SU-DHL-6 (cell line): ENCODE results near the gene CCDC169.
"Not testable (repeated sequence)": the region's sequence is repeated elsewhere in the genome, so short reads cannot be mapped to it uniquely, and the experiment has no call there.

Source experiments
- H2AFZ ChIP-seq: fragments of 200-600 bp; sonication (generic); 2 replicates; pipeline ENCODE4 v1.6.1; 2014; ENCODE audit warnings: low read depth, mild to moderate bottlenecking, moderate library complexity, mixed read lengths, antibody characterized with exemption, low read length; ENCODE audit not compliant: severe bottlenecking
- H3F3A ChIP-seq: fragments of 200-600 bp; shearing (Covaris generic); 2 replicates; pipeline ENCODE4 v1.6.0; 2016; ENCODE audit warnings: antibody characterized with exemption, mild to moderate bottlenecking; ENCODE audit not compliant: insufficient read depth
- H3K27ac ChIP-seq: fragments of 200-600 bp; sonication (generic); 2 replicates; pipeline ENCODE4 v1.5.1; 2016; ENCODE audit warnings: low read depth, mild to moderate bottlenecking, low read length, moderate library complexity, mixed read lengths
- H3K27me3 ChIP-seq: fragments of 200-600 bp; sonication (generic), shearing (Covaris generic); 2 replicates; pipeline ENCODE4 v1.6.0; 2014; ENCODE audit warnings: mild to moderate bottlenecking, low read length
- H3K36me3 ChIP-seq: fragments of 200-600 bp; sonication (generic); 2 replicates; pipeline ENCODE4 v1.6.1; 2014; ENCODE audit warnings: mild to moderate bottlenecking, low read length, mixed read lengths
- H3K4me2 ChIP-seq: fragments of 300-600, 200-600 bp; shearing (Covaris generic), sonication (generic); 2 replicates; pipeline ENCODE4 v1.6.0; 2014; ENCODE audit warnings: low read length, low read depth, mild to moderate bottlenecking; ENCODE audit not compliant: poor library complexity, severe bottlenecking
- H3K4me3 ChIP-seq: fragments of 200-600 bp; sonication (generic); 2 replicates; pipeline ENCODE4 v1.5.1; 2014; ENCODE audit warnings: antibody characterized with exemption, low read length, mild to moderate bottlenecking, mixed read lengths; ENCODE audit not compliant: insufficient read depth, poor library complexity, severe bottlenecking
- H3K79me2 ChIP-seq: fragments of 200-600 bp; sonication (generic); 2 replicates; pipeline ENCODE4 v1.6.1; 2014; ENCODE audit warnings: mild to moderate bottlenecking, low read length, moderate library complexity; ENCODE audit not compliant: insufficient read depth
- H3K9ac ChIP-seq: fragments of 200-600 bp; sonication (generic); 2 replicates; pipeline ENCODE4 v1.7.0; 2014; ENCODE audit warnings: mild to moderate bottlenecking, low read length
- H3K9me2 ChIP-seq: fragments of 200-600 bp; sonication (generic); replicated peaks from 2 replicates; pipeline ENCODE4 v1.6.1; 2014; ENCODE audit warnings: low read length; ENCODE audit not compliant: insufficient read depth
- H3K9me3 ChIP-seq: fragments of 200-600 bp; sonication (generic); 2 replicates; pipeline ENCODE4 v1.6.1; 2014; ENCODE audit warnings: low read length, mixed read lengths; ENCODE audit not compliant: insufficient read depth
- H4K20me1 ChIP-seq: fragments of 200-600 bp; sonication (generic); 2 replicates; pipeline ENCODE4 v1.6.1; 2014; ENCODE audit warnings: low read depth, mild to moderate bottlenecking, antibody characterized with exemption, low read length, moderate library complexity, mixed read lengths
- EZH2phosphoT487 ChIP-seq: fragments of 200-600 bp; sonication (generic), shearing (Covaris generic); conservative IDR thresholded peaks from 2 replicates; pipeline ENCODE4 v1.6.1; 2018; ENCODE audit warnings: mild to moderate bottlenecking, antibody characterized with exemption, low read length, moderate library complexity, mixed read lengths
- TF ChIP-seq, protein P1 (sequence below): fragments of 200-600 bp; sonication (generic); IDR thresholded peaks from one replicate; pipeline ENCODE4 v1.5.1; 2017; ENCODE audit warnings: antibody characterized with exemption, mild to moderate bottlenecking, low read length, moderate library complexity; ENCODE audit not compliant: insufficient read depth, poor library complexity, severe bottlenecking

CCDC169 gene

DNA sequence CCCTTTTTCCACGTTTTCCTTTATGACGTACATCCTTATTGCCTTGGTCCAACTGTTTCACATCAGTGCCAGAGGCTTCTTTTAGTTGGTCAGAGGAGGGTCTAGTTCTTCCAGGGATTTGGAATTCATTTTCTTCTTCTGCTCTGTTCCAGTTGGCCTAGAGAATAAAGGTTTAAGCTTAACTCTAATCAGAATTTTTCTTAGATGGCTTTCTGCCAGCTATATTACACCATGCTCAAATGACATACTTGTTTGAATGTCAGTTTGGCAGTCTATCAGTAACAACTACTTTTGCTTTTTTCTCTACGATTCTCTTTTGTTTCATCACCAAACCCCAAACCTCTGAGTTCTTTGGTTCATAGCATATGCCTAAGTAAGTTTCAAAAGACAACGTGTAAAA lies 31.7 kb upstream of the CCDC169 start:
- H3K4me2 ChIP-seq, result no peak overlapping the region
- H3K9me3 ChIP-seq, result no peaks in the 10 kb centered on the region
- H3K79me2 ChIP-seq, result no peaks in the 10 kb centered on the region
- no peaks in the 10 kb centered on the region for H3K27me3 ChIP-seq
- H3F3A ChIP-seq, result no peaks in the 10 kb centered on the region
- no peaks in the 10 kb centered on the region for H3K36me3 ChIP-seq
- H3K4me3 ChIP-seq, result no peak overlapping the region
- H2AFZ ChIP-seq, result no peak overlapping the region
- no peaks in the 10 kb centered on the region for H4K20me1 ChIP-seq
- H3K9me2 ChIP-seq, result no peaks in the 10 kb centered on the region
- TF ChIP-seq EZH2phosphoT487, result no peak
- TF ChIP-seq, protein P1, sequence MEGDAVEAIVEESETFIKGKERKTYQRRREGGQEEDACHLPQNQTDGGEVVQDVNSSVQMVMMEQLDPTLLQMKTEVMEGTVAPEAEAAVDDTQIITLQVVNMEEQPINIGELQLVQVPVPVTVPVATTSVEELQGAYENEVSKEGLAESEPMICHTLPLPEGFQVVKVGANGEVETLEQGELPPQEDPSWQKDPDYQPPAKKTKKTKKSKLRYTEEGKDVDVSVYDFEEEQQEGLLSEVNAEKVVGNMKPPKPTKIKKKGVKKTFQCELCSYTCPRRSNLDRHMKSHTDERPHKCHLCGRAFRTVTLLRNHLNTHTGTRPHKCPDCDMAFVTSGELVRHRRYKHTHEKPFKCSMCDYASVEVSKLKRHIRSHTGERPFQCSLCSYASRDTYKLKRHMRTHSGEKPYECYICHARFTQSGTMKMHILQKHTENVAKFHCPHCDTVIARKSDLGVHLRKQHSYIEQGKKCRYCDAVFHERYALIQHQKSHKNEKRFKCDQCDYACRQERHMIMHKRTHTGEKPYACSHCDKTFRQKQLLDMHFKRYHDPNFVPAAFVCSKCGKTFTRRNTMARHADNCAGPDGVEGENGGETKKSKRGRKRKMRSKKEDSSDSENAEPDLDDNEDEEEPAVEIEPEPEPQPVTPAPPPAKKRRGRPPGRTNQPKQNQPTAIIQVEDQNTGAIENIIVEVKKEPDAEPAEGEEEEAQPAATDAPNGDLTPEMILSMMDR, result no peak
- H3K27ac ChIP-seq, result no peak overlapping the region
- no peak overlapping the region for H3K9ac ChIP-seq

DNA sequence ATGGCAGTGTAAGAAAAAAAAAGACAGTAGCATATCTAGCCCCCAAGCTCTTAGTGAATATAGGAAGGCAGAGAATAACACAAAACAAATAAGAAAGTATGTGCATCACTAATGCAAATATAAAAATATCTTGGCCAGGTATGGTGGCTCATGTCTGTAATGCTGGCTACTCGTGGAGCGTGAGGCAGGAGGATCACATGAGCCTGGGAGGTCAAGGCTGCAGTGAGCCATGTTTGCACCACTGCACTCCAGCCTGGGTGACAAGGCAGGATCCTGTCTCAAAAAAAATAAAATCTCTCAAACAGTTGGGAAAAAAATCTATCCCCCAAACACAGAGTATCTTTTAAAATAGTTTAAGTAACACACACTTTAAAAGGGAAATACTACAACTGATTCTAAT lies 31.2 kb upstream of the CCDC169 start:
- Histone ChIP-seq H3K36me3 (no peaks in the 10 kb centered on the region), H3F3A (no peaks in the 10 kb centered on the region), H3K27me3 (no peaks in the 10 kb centered on the region), H3K27ac (no peak overlapping the region), H3K9me3 (no peaks in the 10 kb centered on the region), H3K9me2 (no peaks in the 10 kb centered on the region), H4K20me1 (no peaks in the 10 kb centered on the region), H3K9ac (no peak overlapping the region), H3K4me3 (no peak overlapping the region), H3K79me2 (no peaks in the 10 kb centered on the region), H2AFZ (no peak overlapping the region), H3K4me2 (no peak overlapping the region)
- no peak for TF ChIP-seq EZH2phosphoT487
- TF ChIP-seq, protein P1, result no peak

DNA sequence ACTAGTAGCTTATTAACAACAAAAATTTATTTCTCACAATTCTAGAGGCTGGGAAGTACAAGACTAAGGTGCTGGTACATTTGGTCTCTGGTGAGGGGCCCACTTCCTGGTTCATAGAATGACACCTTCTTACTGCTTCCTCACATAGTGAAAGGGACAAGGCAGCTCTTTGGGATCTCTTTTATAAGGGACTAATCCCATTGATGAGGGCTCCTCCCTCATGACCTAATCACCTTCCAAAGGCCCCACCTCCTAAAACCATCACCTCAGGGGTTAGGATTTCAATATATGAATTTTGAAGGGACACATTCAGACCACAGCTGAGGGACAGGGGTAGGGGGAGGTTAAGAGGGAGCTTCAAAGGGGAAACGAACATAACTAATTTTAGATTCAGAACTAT lies 28.3 kb upstream of the CCDC169 start:
- H3K27ac ChIP-seq, result no peak overlapping the region
- H2AFZ ChIP-seq, result no peak overlapping the region
- no peaks in the 10 kb centered on the region for H3K27me3 ChIP-seq
- H3K36me3 ChIP-seq, result no peaks in the 10 kb centered on the region
- H3K79me2 ChIP-seq, result no peaks in the 10 kb centered on the region
- no peaks in the 10 kb centered on the region for H3F3A ChIP-seq
- no peaks in the 10 kb centered on the region for H3K9me3 ChIP-seq
- no peak overlapping the region for H3K9ac ChIP-seq
- H3K4me2 ChIP-seq, result no peak overlapping the region
- H4K20me1 ChIP-seq, result no peaks in the 10 kb centered on the region
- TF ChIP-seq, protein P1, result no peak
- TF ChIP-seq EZH2phosphoT487, result no peak
- H3K9me2 ChIP-seq, result no peaks in the 10 kb centered on the region
- no peak overlapping the region for H3K4me3 ChIP-seq

DNA sequence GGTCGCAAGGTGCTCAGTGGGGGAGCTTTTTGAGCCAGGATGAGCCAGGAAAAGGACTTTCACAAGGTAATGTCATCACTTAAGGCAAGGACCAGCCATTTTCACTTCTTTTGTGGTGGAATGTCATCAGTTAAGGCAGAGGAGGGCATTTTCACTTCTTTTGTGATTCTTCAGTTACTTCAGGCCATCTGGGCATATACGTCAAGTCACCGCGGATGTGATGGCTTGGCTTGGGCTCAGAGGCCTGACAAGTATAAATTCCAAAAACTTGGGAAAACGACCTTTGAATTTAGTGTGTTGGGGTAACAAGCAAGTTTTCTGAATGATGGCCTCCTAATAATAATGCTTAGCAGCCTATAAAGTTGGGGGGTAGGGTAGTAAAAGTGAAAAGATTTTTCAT lies 27.3 kb upstream of the CCDC169 start:
- not testable (repeated sequence) for H4K20me1 ChIP-seq, H3K9ac ChIP-seq, H3K79me2 ChIP-seq, H3K4me3 ChIP-seq, H3K27ac ChIP-seq, H3F3A ChIP-seq, H2AFZ ChIP-seq, H3K27me3 ChIP-seq, H3K36me3 ChIP-seq, H3K4me2 ChIP-seq, H3K9me2 ChIP-seq, H3K9me3 ChIP-seq
